Measurements from ENCODE around the gene POLR3E.

DNA sequence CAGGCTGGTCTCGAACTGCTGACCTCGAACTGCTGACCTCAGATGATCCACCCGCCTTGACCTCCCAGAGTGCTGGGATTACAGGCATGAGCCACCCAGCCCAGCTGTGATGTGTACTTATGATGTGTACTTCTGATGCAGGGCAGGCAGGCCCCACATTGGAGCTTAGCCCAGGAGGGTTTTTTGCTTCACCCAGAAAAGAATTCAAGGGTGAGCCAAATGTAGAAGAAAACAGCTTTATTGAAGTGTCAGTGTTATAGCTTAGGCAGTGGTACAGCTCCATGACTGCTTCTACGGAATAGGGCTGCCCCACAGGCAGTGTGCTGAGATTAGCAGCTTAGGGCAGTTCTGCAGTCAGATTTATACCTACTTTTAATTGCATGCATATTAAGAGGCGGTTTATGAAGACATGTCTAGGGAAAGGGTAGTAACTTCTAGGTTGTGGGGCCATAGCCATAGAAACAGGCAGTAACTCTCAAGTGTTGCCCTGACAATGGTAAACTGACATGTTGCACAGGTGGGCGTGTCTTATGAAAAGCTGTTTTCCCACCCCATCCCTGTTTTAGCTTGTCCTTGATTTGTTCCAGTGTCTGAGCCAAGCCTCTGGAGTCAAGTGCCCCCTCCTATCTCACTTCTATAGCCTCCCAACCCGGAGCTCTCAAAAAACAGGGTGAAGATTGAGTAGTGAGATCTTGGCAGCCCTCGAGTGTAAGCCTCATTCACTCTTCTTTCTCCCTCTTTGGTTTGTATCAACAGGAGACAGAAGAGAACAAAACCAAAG is 24.1 kb upstream of the POLR3E start:
- TF ChIP-seq, protein P1, sequence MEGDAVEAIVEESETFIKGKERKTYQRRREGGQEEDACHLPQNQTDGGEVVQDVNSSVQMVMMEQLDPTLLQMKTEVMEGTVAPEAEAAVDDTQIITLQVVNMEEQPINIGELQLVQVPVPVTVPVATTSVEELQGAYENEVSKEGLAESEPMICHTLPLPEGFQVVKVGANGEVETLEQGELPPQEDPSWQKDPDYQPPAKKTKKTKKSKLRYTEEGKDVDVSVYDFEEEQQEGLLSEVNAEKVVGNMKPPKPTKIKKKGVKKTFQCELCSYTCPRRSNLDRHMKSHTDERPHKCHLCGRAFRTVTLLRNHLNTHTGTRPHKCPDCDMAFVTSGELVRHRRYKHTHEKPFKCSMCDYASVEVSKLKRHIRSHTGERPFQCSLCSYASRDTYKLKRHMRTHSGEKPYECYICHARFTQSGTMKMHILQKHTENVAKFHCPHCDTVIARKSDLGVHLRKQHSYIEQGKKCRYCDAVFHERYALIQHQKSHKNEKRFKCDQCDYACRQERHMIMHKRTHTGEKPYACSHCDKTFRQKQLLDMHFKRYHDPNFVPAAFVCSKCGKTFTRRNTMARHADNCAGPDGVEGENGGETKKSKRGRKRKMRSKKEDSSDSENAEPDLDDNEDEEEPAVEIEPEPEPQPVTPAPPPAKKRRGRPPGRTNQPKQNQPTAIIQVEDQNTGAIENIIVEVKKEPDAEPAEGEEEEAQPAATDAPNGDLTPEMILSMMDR (IDR thresholded peaks at IDR 0.05), result no peak
- no peak for TF ChIP-seq POLR2A (IDR thresholded peaks at IDR 0.05)
